ENCODE data around the gene ZNHIT1. TPM values are rescaled to one million over a fixed set of nuclear protein-coding genes. Genes with fewer than 3 reads are reported as not detected.

ZNHIT1 gene
- polyA plus RNA-seq, 1 donor (not counting 4 experiments of a cell fraction or from before 2014, with no cell fraction given), result 46.4 TPM

GRCh38 chr7:101216860-101217387, 1.0 kb upstream of the ZNHIT1 start:
- peak overlapping the region; percentile 85 for H3K9ac ChIP-seq (ENCODE audit: control insufficient read depth, extremely low read depth, insufficient read depth, low read length)
- TF ChIP-seq CTCF (optimal IDR thresholded peaks at IDR 0.05 in 1 of 3, IDR thresholded peaks at IDR 0.05 in 1 of 3, conservative IDR thresholded peaks at IDR 0.05 in 1 of 3; ENCODE audit: extremely low read depth in 1 of 3, insufficient read depth in 2 of 3, low read length in 3 of 3) (no peak), EZH2 (IDR thresholded peaks at IDR 0.05; ENCODE audit: low read length) (no peak)
- no peaks in the 10 kb centered on the region for H3K27me3 ChIP-seq (ENCODE audit: control insufficient read depth, extremely low read depth, insufficient read depth, low read length)
- H3K79me2 ChIP-seq (ENCODE audit: control insufficient read depth, insufficient read depth, low read length), result peaks cover 54% of the 10 kb centered on the region
- DNase-seq (ENCODE audit: low read depth, low spot score) (no peak), FAIRE-seq (no peak)
- H2AFZ ChIP-seq (ENCODE audit: control insufficient read depth, low read length), result peak overlapping the region; percentile 67
- no peaks in the 10 kb centered on the region for H3K9me3 ChIP-seq (ENCODE audit: control insufficient read depth, low read depth, low read length)
- no peaks in the 10 kb centered on the region for H3K9me1 ChIP-seq (ENCODE audit: control insufficient read depth, extremely low read depth, insufficient read depth, low read length)
- H3K4me1 ChIP-seq (ENCODE audit: control insufficient read depth, extremely low read depth, insufficient read depth, low read length), result peaks cover 14% of the 10 kb centered on the region
- H3K36me3 ChIP-seq (ENCODE audit: control insufficient read depth in 2 of 2, extremely low read depth in 1 of 2, insufficient read depth in 2 of 2, low read length in 2 of 2), result peaks cover 15 to 17% of the 10 kb centered on the region in 2 experiments
- peak overlapping the region; percentile 78 for H3K27ac ChIP-seq (ENCODE audit: control insufficient read depth, insufficient read depth, low read length)
- no peaks in the 10 kb centered on the region for H4K20me1 ChIP-seq (ENCODE audit: control insufficient read depth, extremely low read depth, insufficient read depth, low read length)
- H3K4me2 ChIP-seq (ENCODE audit: control insufficient read depth, extremely low read depth, insufficient read depth, low read depth, low read length), result peak overlapping the region; percentile 91
- H3K4me3 ChIP-seq (ENCODE audit: control insufficient read depth in 2 of 3, extremely low read depth in 1 of 3, insufficient read depth in 2 of 3, low read depth in 1 of 3, low read length in 3 of 3), result peak overlapping the region; percentile 81 to 94 (median 91)
- dilution Hi-C loops (cut with MboI; ENCODE audit: extremely low pct_ligation_motif_present, low sequenced_read_pairs), result no loop called here

DNA sequence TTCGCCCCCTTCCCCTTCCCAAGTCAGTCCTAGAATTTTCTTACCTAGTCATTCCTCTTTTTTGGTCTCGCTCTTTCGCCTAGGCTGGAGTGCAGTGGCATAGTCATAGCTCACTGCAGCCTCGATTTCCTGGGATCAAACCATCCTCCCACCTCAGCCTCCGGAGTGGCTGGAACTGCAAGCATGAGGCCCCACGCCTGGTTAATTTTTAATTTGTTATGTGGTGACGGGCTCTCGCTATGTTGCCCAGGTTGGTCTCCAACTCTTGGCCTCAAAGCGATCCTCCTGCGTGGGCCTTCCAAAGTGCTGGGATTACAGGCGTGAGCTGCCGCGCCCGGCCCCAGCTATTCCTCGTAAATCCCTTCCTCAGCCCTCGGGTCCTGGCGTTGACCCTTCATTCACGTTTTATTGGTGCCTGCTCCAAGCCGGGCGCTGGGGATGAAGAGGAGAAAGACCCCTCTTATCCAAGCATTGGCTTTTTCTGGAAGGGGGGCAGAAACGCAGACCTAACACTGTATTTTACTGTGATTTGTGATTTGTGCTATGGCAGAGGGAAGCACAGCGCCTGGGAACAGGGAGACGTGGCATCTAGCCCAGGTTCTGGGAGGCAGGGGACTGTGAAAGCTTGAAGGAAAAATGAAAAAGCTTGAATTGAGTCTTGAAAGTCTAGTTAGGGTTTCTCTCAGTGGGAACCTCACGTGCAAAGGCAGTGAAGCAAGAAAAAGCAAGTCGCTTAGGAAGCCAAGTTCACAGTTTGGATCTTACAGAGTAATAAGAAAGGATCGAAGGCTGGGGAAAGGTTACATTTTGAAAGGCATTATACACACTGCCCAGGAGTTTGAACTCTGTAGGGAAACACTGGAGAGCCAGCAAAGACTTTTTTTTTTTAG, 516 bp downstream of the ZNHIT1 start:
- Histone ChIP-seq H3K4me2 (ENCODE audit: control insufficient read depth, extremely low read depth, insufficient read depth, low read depth, low read length) (peak overlapping the region; percentile 98), H3K4me1 (ENCODE audit: control insufficient read depth, extremely low read depth, insufficient read depth, low read length) (peaks cover 14% of the 10 kb centered on the region), H3K27me3 (ENCODE audit: control insufficient read depth, extremely low read depth, insufficient read depth, low read length) (no peaks in the 10 kb centered on the region), H3K79me2 (ENCODE audit: control insufficient read depth, insufficient read depth, low read length) (peaks cover 63% of the 10 kb centered on the region), H3K36me3 (ENCODE audit: control insufficient read depth in 2 of 2, extremely low read depth in 1 of 2, insufficient read depth in 2 of 2, low read length in 2 of 2) (peaks cover 15 to 18% of the 10 kb centered on the region in 2 experiments), H3K9ac (ENCODE audit: control insufficient read depth, extremely low read depth, insufficient read depth, low read length) (peak overlapping the region; percentile 85), H2AFZ (ENCODE audit: control insufficient read depth, low read length) (peak overlapping the region; percentile 93), H3K27ac (ENCODE audit: control insufficient read depth, insufficient read depth, low read length) (peak overlapping the region; percentile 94), H3K4me3 (ENCODE audit: control insufficient read depth in 2 of 3, extremely low read depth in 1 of 3, insufficient read depth in 2 of 3, low read depth in 1 of 3, low read length in 3 of 3) (peak overlapping the region; percentile 81 to 94 (median 91)), H4K20me1 (ENCODE audit: control insufficient read depth, extremely low read depth, insufficient read depth, low read length) (no peaks in the 10 kb centered on the region), H3K9me1 (ENCODE audit: control insufficient read depth, extremely low read depth, insufficient read depth, low read length) (no peaks in the 10 kb centered on the region), H3K9me3 (ENCODE audit: control insufficient read depth, low read depth, low read length) (no peaks in the 10 kb centered on the region)
- dilution Hi-C loops (cut with MboI; ENCODE audit: extremely low pct_ligation_motif_present, low sequenced_read_pairs), result no loop called here
- TF ChIP-seq CTCF (optimal IDR thresholded peaks at IDR 0.05 in 1 of 3, IDR thresholded peaks at IDR 0.05 in 1 of 3, conservative IDR thresholded peaks at IDR 0.05 in 1 of 3; ENCODE audit: extremely low read depth in 1 of 3, insufficient read depth in 2 of 3, low read length in 3 of 3), result no peak
- TF ChIP-seq EZH2 (IDR thresholded peaks at IDR 0.05; ENCODE audit: low read length), result no peak
- FAIRE-seq (no peak), DNase-seq (ENCODE audit: low read depth, low spot score) (no peak)
